ENCODE measurements around the gene MTSS2.

The MTSS2 gene

GRCh38 chr16:70714581-70715054, 28.8 kb upstream of the MTSS2 start:
- H3K4me3 ChIP-seq (ENCODE audit: low read depth, low read length), result no peak overlapping the region
- peaks cover 6% of the 10 kb centered on the region; the same call in 1 of the 2 replicates for H3K4me1 ChIP-seq (ENCODE audit: control insufficient read depth, insufficient read depth, low read length)
- no peaks in the 10 kb centered on the region for H3K9me3 ChIP-seq (ENCODE audit: control insufficient read depth, insufficient read depth, low read depth, low read length)
- ChIA-PET POLR2A (interaction anchor here (0.9 kb wide), 1 partner anchor 29 kb away, joined by 3 read pairs; the partner anchor contains the start of gene MTSS2), CTCF (interaction anchor here (0.6 to 1.7 kb wide), 3 partner anchors 11 to 53 kb away, joined by 3 to 6 read pairs (median 3); no protein-coding TSS in a partner anchor)
- TF ChIP-seq ZNF626 (tag by site-specific recombination; IDR thresholded peaks at IDR 0.05) (no peak), ZNF837 (tag by site-specific recombination; IDR thresholded peaks at IDR 0.05) (no peak), ZNF521 (tag by site-specific recombination; IDR thresholded peaks at IDR 0.05) (no peak), ZNF311 (tag by site-specific recombination; IDR thresholded peaks at IDR 0.05; ENCODE audit: borderline replicate concordance) (no peak), ZNF658 (tag by site-specific recombination; IDR thresholded peaks at IDR 0.05) (no peak), ZNF791 (tag by site-specific recombination; IDR thresholded peaks at IDR 0.05) (no peak), PRDM10 (tag by site-specific recombination; IDR thresholded peaks at IDR 0.05) (no peak), ZNF19 (tag by site-specific recombination; IDR thresholded peaks at IDR 0.05; ENCODE audit: low read depth) (no peak), OVOL3 (tag by site-specific recombination; IDR thresholded peaks at IDR 0.05) (no peak), ZNF350 (tag by site-specific recombination; IDR thresholded peaks at IDR 0.05) (no peak), PRDM2 (tag by site-specific recombination; IDR thresholded peaks at IDR 0.05; ENCODE audit: borderline replicate concordance) (no peak), ZNF561 (tag by site-specific recombination; IDR thresholded peaks at IDR 0.05; ENCODE audit: borderline replicate concordance) (no peak), ZSCAN30 (tag by site-specific recombination; IDR thresholded peaks at IDR 0.05) (no peak), ZNF302 (tag by site-specific recombination; IDR thresholded peaks at IDR 0.05; ENCODE audit: low read depth) (no peak), ZNF518A (tag by site-specific recombination; conservative IDR thresholded peaks at IDR 0.05; ENCODE audit: low read depth) (no peak), ZNF548 (tag by site-specific recombination; IDR thresholded peaks at IDR 0.05) (no peak), ZNF704 (tag by site-specific recombination; IDR thresholded peaks at IDR 0.05) (no peak), AEBP2 (tag by site-specific recombination; IDR thresholded peaks at IDR 0.05; ENCODE audit: borderline replicate concordance) (no peak)
- no peak overlapping the region for H3K27ac ChIP-seq (ENCODE audit: extremely low read depth, low read depth, low read length)
- H3K36me3 ChIP-seq (ENCODE audit: control insufficient read depth in 2 of 2, insufficient read depth in 1 of 2, low read length in 2 of 2), result no peaks in the 10 kb centered on the region
